Activated CD4-positive, alpha-beta T cell treated with anti-CD3 and anti-CD28 coated beads for 1 hour (primary cell): Measurements from ENCODE around the gene TSTD2.

Experiments
- DNase-seq: peaks from one replicate; pipeline ENCODE4 v3.0.0-alpha.2; 2020

TSTD2 gene

GRCh38 chr9:97632985-97633858 lies at the start of gene TSTD2, which contains the start of gene NCBP1:
TSTD2 (minus strand) TSS chr9:97633368; CDS start chr9:97627562, 5,806 bp downstream.
NCBP1 (plus strand) TSS chr9:97633821; CDS start chr9:97633882, 61 bp downstream.
- peak; percentile 93 for DNase-seq

- no peak for DNase-seq
These were observed 49.1 kb upstream of the TSTD2 start for GRCh38 chr9:97682242-97682641.

GRCh38 chr9:97675655-97676054 lies 42.5 kb upstream of the TSTD2 start:
- DNase-seq = no peak

GRCh38 chr9:97673922-97674321 lies 40.8 kb upstream of the TSTD2 start:
- no peak for DNase-seq

- no peak for DNase-seq
These were observed 39.2 kb upstream of the TSTD2 start for GRCh38 chr9:97672403-97672802.

- DNase-seq = no peak
These were observed 37.4 kb upstream of the TSTD2 start for GRCh38 chr9:97670586-97670985.

- DNase-seq = no peak
These were observed 35.3 kb upstream of the TSTD2 start for GRCh38 chr9:97668485-97668884.

- no peak for DNase-seq
These were observed 33.9 kb upstream of the TSTD2 start for GRCh38 chr9:97666907-97667686.

- DNase-seq = no peak
These were observed 32.6 kb upstream of the TSTD2 start for GRCh38 chr9:97665742-97666141.

- no peak for DNase-seq
These were observed 27.7 kb upstream of the TSTD2 start for GRCh38 chr9:97660847-97661246.

- no peak for DNase-seq
These were observed 27.2 kb upstream of the TSTD2 start for GRCh38 chr9:97660340-97660739.

- DNase-seq = no peak
These were observed 26.6 kb upstream of the TSTD2 start for GRCh38 chr9:97659771-97660170.

GRCh38 chr9:97658707-97659106 lies 25.5 kb upstream of the TSTD2 start:
- DNase-seq = no peak

GRCh38 chr9:97651646-97652045 lies 18.5 kb upstream of the TSTD2 start:
- no peak for DNase-seq

GRCh38 chr9:97647996-97648395 lies 14.8 kb upstream of the TSTD2 start:
- DNase-seq = no peak

- no peak for DNase-seq
These were observed 12.6 kb upstream of the TSTD2 start for GRCh38 chr9:97645720-97646119.

- DNase-seq = no peak
These were observed 7.2 kb upstream of the TSTD2 start for GRCh38 chr9:97640325-97640724.

GRCh38 chr9:97638666-97639065 lies 5.5 kb upstream of the TSTD2 start:
- DNase-seq = no peak

- DNase-seq = no peak
These were observed 3.7 kb upstream of the TSTD2 start for GRCh38 chr9:97636903-97637302.

- DNase-seq = no peak
These were observed 1.9 kb upstream of the TSTD2 start for GRCh38 chr9:97635026-97635425.

GRCh38 chr9:97633859-97634490 lies 807 bp upstream of the TSTD2 start:
- no peak for DNase-seq

- no peak for DNase-seq
These were observed 752 bp downstream of the TSTD2 start for GRCh38 chr9:97632248-97632984.

GRCh38 chr9:97630591-97630990 lies 2.6 kb downstream of the TSTD2 start:
- DNase-seq = no peak
